Suprapubic skin (tissue), 4 donors: ENCODE data around the gene ANKRD22.

Source experiments
- CTCF ChIP-seq, 2 donors: fragments of 200-600 bp in 1 of 2; fragments of 450-650 bp in 1 of 2; sonication (generic) in 1 of 2; IDR thresholded peaks; one replicate each; pipeline ENCODE4 v1.5.1; 2016 to 2019; ENCODE audit warnings: antibody characterized with exemption in 2 of 2, mild to moderate bottlenecking in 1 of 2, moderate library complexity in 1 of 2
- EP300 ChIP-seq: sonication (generic); formaldehyde crosslinking; IDR thresholded peaks from one replicate; pipeline ENCODE4 v1.6.1; 2017; ENCODE audit warnings: antibody characterized with exemption
- POLR2A ChIP-seq, 2 donors: fragments of 450-650 bp; IDR thresholded peaks; one replicate each; pipeline ENCODE4 v1.6.1; 2017; ENCODE audit warnings: antibody characterized with exemption in 2 of 2, mild to moderate bottlenecking in 2 of 2, moderate library complexity in 2 of 2
- POLR2AphosphoS5 ChIP-seq, 3 donors: sonication (generic); formaldehyde crosslinking; IDR thresholded peaks; one replicate each; pipeline ENCODE4 v1.6.1; 2017; ENCODE audit warnings: antibody characterized with exemption in 3 of 3

- TF ChIP-seq CTCF (IDR thresholded peaks at IDR 0.05) (no peak), POLR2A (IDR thresholded peaks at IDR 0.05) (no peak), EP300 (no peak), POLR2AphosphoS5 (IDR thresholded peaks at IDR 0.05) (no peak)
Observed at GRCh38 chr10:88782222-88782621, 69.4 kb downstream of the ANKRD22 start.
